Eye (tissue), 1 donor: Measurements from ENCODE around the gene RNF144A.

Source experiments
- DNase-seq: peaks from one replicate; pipeline ENCODE4 v3.0.0-alpha.2; 2015

Gene RNF144A

DNA sequence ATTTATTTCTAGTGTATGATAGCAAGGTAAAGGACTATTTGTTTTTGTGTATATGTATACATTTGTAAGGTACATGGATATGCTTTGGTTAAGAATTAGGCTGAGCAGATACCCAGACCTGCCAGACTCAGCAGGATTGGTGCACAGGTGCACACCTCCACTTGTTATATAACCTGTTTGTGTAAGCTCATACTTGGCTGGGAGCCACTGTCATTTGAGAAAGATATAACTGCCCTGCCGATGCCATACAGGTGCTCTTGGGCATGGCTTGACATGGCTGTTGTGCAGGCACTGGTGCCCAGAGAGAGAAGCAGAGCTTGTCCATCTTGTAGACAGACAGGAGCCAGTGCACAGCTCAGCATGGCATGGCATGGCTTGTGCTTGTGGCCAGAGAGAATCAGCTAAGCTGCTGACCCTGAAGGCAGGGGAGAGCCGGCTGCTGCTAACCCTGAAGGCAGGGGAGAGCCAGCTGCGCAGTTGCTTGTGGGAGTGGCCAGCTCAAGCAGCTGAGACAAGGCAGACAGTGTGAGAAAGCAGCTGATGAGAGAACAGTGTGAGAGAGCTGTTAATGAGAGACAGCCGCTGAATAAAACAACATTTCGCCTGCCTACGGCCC is 136.5 kb downstream of the RNF144A start:
- DNase-seq, result peak; percentile 71

DNA sequence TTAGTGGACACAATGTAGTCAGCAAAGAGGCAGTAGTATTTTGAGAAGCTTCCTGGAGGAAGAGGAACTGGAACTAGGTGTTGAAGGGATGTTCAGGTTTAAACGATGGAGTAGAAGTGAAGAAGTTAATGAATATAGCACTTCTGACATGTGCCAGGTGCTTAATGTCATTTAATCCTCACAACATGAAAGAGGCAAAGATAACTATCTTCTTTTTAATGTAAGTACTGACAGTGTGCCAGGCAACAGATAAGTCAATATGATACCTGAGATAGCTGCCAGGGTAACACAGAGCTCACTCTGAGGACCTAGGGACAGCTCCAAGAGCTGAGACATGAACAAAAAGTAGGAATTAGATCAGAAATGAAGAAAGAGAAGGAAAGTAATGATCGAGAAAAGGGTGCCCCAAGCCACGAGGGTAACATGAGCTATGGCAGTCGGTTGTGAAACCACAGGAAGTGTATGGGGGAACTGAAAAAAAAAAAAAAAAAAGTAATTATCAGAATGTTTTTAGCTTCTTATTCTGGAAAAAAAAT is 140.7 kb downstream of the RNF144A start:
- DNase-seq, result no peak

DNA sequence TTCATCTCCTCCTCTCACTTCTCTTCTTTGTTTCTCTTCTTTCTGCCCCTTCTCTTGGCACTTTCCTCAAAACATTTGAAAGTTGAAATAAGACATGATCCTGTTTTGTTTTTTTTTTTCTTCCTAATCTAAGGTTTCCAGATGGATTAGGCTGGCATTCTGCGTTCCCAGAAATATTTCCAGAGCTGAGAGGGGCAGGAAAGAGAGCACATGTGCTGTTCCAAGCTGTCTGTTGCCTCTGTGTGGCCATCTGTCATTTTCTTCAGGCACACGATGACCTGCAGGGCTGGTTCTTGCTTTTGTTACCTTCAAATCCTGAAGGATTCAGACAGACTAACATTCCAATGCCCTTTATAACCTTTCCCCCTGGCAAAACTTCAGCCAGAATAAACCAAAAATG is 142.9 kb downstream of the RNF144A start:
- no peak for DNase-seq

DNA sequence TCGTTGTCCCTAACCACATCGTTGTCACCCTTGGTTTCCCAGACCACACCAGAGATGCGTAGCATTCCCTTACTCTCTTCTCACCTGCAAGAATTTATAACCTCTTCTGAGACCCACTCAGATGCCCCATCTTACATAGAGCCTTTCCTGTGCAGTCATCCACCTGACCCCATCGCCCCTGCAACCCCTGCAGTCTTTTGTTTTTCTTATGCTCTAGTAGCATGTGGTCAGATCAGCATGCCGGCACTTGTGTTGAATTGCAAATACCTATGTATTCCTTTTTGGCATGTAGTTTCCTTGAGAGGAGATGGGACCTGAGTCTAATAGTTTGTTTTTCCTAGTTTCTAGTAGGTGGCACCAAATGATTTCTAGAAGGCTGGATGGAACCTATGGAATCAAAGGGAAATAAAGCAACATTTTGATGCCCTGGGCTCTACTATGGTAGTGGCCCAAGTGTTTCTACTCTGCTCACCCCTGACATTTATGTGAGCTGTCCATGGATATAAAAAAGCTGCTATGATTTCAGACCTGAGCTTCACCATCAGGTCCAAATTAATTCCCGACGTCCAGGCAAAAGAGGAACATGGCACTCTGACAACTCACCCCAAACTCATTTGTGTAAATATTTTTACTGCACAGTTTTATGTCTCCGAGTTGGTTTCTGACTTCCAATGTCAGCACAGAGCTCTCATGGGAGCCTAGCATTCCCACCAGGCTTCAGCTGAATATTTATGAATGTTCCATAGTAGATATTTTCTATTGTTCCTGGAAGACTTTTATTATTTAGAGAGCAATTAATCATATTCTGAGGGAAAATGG is 143.6 kb downstream of the RNF144A start:
- no peak for DNase-seq

DNA sequence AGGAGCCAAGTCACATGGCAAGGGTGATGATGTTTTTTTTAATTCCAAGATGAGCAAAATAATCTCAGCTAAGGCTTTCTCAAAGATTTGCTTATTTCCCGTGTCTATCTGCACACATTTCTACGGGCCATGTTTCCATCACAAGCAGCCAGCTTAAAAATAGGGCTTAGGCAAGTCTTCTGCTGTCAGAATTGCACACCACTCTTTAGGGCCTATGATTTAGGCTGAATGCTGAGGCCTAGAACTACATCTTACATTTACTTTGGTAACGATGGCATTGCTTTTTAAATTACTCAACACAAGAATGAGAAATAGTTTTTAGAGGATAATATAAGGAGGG is 144.2 kb downstream of the RNF144A start:
- no peak for DNase-seq

DNA sequence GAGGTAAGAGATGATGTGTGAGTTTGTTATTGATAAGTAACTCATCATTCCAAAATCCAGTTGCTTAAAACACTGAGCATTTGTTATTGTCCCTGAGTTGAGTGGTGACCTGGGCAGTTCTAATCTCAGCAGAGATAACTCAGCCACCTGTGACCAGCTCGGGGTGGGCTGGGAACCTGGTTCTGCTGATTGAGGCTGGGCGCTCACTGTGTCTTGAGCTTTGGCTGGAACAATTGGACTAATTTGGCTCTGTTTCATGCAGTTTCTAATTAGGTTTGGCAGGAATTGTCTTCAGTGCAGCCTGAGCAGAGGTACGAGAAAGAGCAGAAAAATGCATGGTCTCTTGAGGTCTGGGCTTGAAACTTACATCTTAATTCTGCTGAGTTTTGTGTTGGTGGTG is 144.7 kb downstream of the RNF144A start:
- DNase-seq, result no peak

DNA sequence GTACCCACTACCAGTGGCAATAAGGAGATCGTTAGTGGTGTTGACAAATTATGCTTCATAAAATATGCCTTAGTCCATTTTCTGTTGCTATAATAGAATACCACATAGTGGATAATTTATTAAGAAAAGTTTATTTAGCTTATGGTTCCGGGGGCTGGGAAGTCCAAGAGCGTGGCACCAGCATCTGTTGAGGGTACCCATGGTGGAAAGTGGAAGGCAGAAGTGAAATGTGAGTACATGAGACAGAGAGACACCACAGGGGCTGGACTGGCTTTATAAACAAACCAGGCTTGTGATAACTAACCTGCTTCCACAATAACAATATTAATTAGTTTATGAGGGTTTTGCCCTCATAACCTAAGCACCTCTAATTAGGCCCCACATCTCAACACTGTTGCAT is 146.6 kb downstream of the RNF144A start:
- DNase-seq, result no peak

DNA sequence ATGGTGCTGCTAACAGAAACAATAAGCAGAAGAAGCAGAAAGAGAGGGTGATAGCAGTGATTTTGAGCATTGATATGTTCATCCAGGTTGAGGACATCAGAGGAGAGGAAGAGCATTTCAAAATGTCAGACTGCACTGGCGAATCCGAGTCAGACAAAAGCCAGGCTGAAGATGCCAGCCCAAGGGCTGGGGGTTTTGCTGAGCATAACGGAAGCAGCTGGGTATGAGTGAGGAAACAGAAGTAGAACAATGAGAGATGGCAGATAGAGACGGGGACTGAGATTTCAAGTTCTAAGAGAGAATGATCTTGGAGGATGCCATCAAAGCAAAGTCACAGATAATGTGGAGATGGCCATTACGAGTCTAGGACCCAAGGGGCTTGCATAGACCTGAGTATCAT is 151.2 kb downstream of the RNF144A start:
- DNase-seq, result no peak

DNA sequence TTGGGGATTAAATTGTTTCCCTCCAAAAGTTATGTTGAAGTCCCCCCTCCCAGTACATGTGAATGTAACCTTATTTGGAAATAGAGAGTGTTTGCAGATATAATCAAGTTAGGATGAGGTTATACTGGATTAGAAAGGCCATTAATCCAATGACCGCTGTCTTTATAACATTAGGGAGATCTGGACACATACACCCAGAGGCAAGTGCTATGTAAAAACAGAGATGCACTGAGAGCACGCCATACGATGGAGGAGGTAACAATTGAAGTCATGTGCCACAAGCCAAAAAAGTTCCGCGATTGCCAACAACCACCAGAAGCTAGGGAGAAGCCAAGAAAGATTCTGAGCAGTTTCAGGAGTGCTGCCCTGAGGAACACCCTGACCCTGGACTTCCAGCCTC is 153.3 kb downstream of the RNF144A start:
- DNase-seq, result no peak

DNA sequence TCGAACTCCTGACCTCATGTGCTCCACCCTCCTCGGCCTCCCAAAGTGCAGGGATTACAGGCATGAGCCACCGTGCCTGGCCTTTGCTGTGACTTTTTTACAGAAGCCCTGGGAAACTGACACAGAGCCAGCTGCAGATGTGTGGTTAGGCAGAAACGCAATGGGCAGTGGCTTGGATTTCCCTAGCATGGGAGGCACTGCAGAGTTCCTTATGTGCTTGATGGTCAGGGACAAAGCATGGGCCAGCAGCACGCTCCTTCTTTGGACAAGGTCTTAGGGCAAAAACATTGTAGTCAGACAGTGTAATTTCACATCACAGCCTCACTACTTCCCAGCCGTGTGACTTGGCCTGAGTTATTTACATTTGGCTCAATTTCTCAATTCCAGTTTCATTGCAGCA is 153.9 kb downstream of the RNF144A start:
- DNase-seq, result no peak

DNA sequence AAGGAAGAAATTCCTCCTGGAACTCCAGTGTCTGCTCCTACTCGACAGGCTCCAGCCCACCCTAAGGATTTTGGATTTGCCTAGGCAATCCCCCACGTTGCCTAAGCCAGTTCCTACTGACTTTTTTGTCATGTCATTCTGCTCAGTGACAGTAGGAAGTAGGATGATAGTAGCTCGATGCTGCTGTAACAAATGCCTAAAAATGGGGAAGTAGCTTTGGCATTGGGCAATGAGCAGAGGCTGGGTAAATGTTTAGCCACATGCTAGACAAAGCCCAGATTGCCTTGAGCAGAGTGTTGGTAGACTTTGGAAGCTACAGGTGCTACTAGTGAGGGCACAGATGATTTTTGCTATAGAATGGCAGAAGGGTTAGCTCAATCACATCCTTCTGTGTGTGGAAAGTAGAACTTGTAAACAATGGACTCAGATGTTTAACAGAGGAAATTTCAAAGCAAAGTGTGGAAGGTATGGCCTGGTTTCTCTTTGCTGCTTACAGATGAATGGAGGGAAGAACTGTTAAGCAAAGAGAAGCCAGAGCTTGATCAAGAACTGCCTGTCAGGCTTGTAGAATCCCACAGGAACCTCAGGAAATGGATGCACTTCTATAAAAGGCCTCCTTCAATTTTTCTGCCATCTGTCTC is 154.8 kb downstream of the RNF144A start:
- no peak for DNase-seq

DNA sequence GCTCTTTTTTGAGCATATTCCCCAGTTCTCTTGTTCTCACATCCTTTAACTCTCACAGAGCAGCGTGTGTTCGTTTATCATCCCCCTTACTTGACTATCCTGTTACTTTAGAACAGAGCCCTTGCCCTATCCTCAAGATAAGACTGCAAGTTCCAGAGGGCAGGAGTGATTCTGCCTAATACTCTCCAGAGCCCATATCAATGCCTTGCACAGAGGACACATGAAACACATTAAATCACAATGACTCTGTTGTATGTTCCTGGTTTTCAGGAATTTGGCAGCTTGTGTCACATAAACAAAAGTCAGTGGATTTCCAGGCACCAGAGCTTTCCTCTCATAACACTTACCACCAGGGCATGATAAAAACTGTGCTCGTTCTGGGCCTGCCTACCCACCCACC is 156.7 kb downstream of the RNF144A start:
- peak; percentile 25 for DNase-seq

DNA sequence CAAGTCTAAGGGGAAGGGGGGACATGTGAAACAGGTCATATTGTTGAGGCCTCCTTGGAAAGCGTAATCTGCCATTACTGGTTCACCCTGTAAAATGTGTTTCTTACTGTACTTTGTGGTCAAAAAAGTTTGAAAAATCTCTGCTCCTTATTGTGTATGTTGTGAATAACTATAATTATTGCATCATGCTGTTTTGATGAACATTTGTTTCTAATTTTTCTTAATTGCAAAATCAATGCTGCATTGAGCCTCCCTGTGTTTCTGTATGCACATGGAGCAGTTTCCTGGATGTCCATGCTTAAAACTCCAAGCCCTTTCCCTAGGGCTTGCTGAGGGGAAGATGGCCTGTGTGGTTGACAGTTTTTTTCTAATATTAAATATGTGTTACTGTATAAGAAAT is 158.6 kb downstream of the RNF144A start:
- no peak for DNase-seq

DNA sequence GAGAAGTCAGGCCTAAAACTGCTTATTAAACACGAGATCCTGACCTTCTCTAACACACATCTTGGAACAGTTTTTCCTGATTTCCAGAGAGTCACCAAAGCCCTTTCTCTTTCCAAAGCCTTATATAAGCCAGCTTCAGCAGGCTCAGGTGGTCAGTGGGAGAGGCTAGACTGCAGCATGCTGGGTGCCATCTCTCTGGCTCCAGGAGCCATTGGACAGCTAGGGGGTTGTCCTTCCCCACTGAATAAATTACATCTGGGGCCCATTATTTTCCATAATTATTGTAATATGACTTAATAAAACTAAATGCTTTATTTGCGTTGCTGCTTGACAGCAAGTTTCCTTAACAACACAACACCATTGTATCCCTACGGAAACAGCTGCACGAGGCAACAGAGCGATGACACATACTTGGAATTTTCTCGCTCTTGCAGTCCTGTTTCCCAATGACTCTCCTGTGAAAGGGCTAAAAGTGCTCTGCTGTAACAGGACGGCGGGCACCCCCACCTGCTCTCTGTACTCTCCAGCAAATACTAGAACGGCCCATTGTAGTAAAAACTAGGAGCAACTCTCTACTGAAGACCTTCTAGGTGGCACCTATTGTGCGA is 160.6 kb downstream of the RNF144A start:
- no peak for DNase-seq

DNA sequence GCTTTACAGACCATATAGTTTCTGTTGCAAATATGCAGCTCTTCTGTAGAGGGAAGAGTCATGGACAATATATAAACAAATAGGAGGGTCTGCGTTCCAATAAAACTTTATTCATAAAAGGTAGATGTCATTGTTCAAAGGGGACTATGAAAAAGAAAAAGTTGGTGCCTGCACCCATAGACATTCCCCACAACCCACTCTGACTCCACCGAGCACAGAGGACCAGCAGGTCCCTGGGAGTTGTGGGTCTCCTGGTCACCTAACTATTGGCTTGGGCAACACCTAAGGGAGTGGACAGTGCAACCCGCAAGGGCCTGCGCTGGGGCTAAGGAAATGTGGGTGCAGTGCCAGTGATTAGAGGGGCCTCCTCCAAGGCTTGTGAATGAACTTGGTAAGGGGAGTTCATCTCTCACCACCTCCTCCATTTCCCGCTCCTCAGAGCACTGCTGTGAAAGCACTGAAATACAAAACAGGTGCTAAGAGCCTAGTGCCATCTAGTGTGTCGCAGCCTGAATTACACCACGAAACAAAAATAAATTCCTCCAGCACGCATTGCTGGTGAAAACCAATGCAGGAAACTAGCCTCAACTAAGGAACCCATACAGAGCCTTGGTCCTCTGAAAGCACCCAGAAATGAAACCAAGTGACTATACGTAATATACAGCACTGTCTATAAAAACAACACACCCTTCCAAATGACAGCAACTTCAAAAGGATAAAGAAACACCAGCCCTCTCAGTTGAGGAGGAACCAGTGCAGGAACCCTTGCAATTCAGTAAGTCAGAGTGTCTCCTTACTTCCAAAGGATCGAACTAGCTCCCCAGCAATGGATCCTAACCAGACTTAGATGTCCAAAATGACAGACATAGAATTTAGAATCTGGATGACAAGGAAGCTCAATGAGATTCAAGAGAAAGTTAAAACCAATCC is 166.6 kb downstream of the RNF144A start:
- no peak for DNase-seq

DNA sequence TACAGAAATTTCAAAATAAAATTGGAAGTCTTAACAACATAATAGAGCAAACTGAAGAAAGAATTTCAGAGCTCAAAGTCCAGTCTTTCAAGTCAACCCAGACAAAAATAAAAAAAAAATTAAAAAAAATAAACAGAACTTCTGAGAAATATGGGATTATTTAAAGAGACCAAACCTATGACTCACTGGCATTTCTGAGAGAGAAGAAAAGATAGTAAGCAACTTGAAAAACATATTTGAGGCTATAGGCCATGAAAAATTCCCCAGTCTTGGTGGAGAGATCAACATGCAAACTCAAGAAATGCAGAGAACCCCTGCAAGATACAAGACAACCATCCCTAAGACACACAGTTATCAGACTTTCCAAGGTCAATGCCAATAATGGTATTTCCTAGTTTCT is 167.4 kb downstream of the RNF144A start:
- no peak for DNase-seq

DNA sequence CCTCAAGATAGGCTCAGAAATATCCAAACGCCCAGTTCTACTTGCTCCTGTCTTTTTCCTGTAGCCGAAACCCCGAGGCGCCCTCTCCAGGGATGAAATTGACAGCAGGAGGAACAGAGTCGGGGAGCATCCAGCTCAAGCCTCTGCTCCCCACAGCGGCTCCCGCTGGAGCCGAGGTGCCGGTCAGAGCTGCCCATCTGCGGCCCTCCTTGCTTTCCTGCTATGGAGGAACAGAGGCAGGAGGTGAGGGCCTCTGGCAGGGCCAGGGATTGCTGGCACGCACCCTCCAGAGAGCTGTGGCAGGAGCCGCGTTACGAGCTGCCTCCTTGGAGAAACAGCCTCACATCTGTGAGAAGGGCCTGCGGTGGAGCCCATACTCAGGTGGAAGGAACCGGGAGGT is 172.1 kb downstream of the RNF144A start:
- no peak for DNase-seq

DNA sequence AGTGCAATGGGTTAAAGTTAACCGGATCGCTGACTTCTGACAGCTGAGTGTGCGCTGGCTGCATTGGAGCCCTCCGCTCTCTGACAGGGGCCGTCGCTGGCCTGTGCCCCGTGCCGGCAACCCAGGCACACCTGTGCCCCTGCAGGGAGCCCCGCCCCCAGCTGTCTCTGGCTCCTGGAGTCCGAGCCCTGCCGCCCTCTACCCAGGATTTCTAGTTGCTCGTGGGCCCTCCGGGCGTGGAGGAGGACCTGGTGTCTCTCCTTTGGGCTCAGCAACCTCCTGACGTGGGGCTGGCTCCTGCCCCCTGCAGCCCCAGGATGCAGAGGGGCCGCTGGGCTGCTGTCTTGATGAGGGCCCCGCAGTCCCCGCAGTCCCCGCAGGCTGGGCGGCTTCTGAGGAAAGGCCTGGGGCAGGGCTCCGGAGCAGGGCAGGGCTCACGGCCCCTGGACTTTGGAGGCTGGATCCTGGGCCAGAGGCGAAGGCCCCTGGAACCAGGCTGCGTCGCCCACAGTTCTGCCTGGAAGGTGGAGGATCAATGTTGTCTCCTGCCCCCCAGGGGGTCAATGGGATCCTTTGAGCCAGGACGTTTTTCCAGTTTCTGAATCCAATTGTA is 172.8 kb downstream of the RNF144A start:
- DNase-seq, result no peak

DNA sequence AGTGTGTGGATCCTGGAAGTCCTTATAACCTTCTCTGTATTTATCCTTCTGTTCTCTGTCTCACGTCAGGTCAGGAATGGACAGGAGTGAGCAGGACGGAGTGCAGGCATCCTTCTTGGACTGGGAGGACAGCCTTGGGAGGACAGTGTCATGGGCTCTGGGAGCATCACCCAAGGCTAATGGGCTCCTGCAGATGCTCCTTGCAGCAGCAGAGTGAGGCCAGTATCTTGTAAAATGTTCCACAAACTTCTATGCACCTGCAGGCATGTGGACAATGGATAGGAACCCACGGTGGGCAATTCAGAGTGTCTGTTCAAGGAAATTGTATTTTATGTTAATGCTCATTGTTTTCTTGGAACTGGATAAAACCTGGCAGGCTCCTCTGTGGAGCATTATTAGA is 176.2 kb downstream of the RNF144A start:
- no peak for DNase-seq
